PFSK-1 (cell line): ENCODE measurements around the gene BOLL. TPM values are rescaled to one million over a fixed set of nuclear protein-coding genes. Genes with fewer than 3 reads are reported as not detected.

Experiments
- FOXP2 ChIP-seq: optimal IDR thresholded peaks from 2 replicates; pipeline ENCODE3; 2011; ENCODE audit warnings: borderline replicate concordance, control low read depth, inconsistent platforms; ENCODE audit not compliant: insufficient read depth; ENCODE audit errors: extremely low read length, extremely low read depth
- POLR2AphosphoS5 ChIP-seq: IDR thresholded peaks from 2 replicates; pipeline ENCODE4 v1.6.1; 2012; ENCODE audit warnings: low read depth, mild to moderate bottlenecking, control low read depth, low read length, moderate library complexity
- REST ChIP-seq, 2 experiments: IDR thresholded peaks; 2 replicates each; pipeline versions ENCODE4 v1.6.1 to v1.8.0; 2011 to 2012; ENCODE audit warnings: low read depth in 2 of 2, low read length in 2 of 2, control low read depth in 1 of 2, inconsistent platforms in 1 of 2, mild to moderate bottlenecking in 1 of 2, moderate library complexity in 1 of 2; ENCODE audit not compliant: insufficient read depth in 1 of 2
- SIN3A ChIP-seq: IDR thresholded peaks from 2 replicates; pipeline ENCODE4 v1.6.1; 2012; ENCODE audit warnings: mild to moderate bottlenecking, low read length, moderate library complexity, borderline replicate concordance; ENCODE audit not compliant: insufficient read depth
- TAF1 ChIP-seq: IDR thresholded peaks from 2 replicates; pipeline ENCODE4 v1.6.1; 2012; ENCODE audit warnings: low read length, control low read depth, borderline replicate concordance; ENCODE audit not compliant: insufficient read depth
- polyA plus RNA-seq: library from polyadenylated mRNA; unstranded; fragments of >200 nt; gene quantifications from one replicate; pipeline ENCODE4 v1.2.1, GENCODE V29; 2012; ENCODE audit warnings: low read depth, missing spikeins; ENCODE audit not compliant: insufficient read length

BOLL gene
- polyA plus RNA-seq, result not detected

- TF ChIP-seq POLR2AphosphoS5 (no peak), TAF1 (no peak), FOXP2 (no peak), SIN3A (no peak), REST (IDR thresholded peaks at IDR 0.05; ENCODE audit: insufficient read depth in 1 of 2, low read depth in 2 of 2, low read length in 2 of 2) (no peak)
Observed at GRCh38 chr2:197784956-197785941, at the start of gene BOLL. TSS of gene BOLL (minus strand) at chr2:197785319. CDS start at chr2:197781850, 3,469 bp downstream.

GRCh38 chr2:197828464-197829135 lies 43.5 kb upstream of the BOLL start:
- TF ChIP-seq TAF1 (no peak), SIN3A (no peak), REST (IDR thresholded peaks at IDR 0.05; ENCODE audit: insufficient read depth in 1 of 2, low read depth in 2 of 2, low read length in 2 of 2) (no peak), FOXP2 (no peak), POLR2AphosphoS5 (no peak)

- TF ChIP-seq FOXP2, result no peak
- no peak for TF ChIP-seq TAF1
- TF ChIP-seq REST (IDR thresholded peaks at IDR 0.05; ENCODE audit: insufficient read depth in 1 of 2, low read depth in 2 of 2, low read length in 2 of 2), result no peak
- no peak for TF ChIP-seq POLR2AphosphoS5
- TF ChIP-seq SIN3A, result no peak
Observed at GRCh38 chr2:197827618-197828017, 42.5 kb upstream of the BOLL start.

GRCh38 chr2:197822333-197822732 lies 37.2 kb upstream of the BOLL start:
- TF ChIP-seq POLR2AphosphoS5 (no peak), SIN3A (no peak), TAF1 (no peak), REST (IDR thresholded peaks at IDR 0.05; ENCODE audit: insufficient read depth in 1 of 2, low read depth in 2 of 2, low read length in 2 of 2) (no peak), FOXP2 (no peak)
